Measurements from ENCODE around the gene CYTH3.
A peak's percentile ranks its signal among the peaks of the same experiment; 100 is the strongest.
"Not testable (repeated sequence)": the region's sequence is repeated elsewhere in the genome, so short reads cannot be mapped to it uniquely, and the experiment has no call there.

CYTH3 gene

GRCh38 chr7:6232534-6232933, 39.9 kb downstream of the CYTH3 start:
- TF ChIP-seq CTCF (IDR thresholded peaks at IDR 0.05; ENCODE audit: low read length, missing control alignments) = no peak
- no peak overlapping the region for H3K4me3 ChIP-seq (replicated peaks; ENCODE audit: low read depth, low read length)
- DNase-seq (ENCODE audit: low read depth) = no peak

- H3K4me3 ChIP-seq (replicated peaks; ENCODE audit: low read depth, low read length) = no peak overlapping the region
Measured at GRCh38 chr7:6232116-6232515, 40.3 kb downstream of the CYTH3 start.

GRCh38 chr7:6231184-6231583, 41.2 kb downstream of the CYTH3 start:
- TF ChIP-seq CTCF (IDR thresholded peaks at IDR 0.05; ENCODE audit: low read length, missing control alignments) = no peak
- no peak for DNase-seq (ENCODE audit: low read depth)
- H3K4me3 ChIP-seq (replicated peaks; ENCODE audit: low read depth, low read length) = no peak overlapping the region

More at GRCh38 chr7:6232116-6232515, 40.3 kb downstream of the CYTH3 start:
- DNase-seq (ENCODE audit: low read depth) = no peak
- TF ChIP-seq CTCF (IDR thresholded peaks at IDR 0.05; ENCODE audit: low read length, missing control alignments) = no peak

GRCh38 chr7:6229284-6229683, 43.1 kb downstream of the CYTH3 start:
- H3K4me3 ChIP-seq (replicated peaks; ENCODE audit: low read depth, low read length) = peak overlapping the region; percentile 13
- not testable (repeated sequence) for DNase-seq (ENCODE audit: low read depth)

GRCh38 chr7:6228361-6229229, 43.8 kb downstream of the CYTH3 start:
- TF ChIP-seq CTCF (IDR thresholded peaks at IDR 0.05; ENCODE audit: low read length, missing control alignments) = no peak
- peak overlapping the region; percentile 33 for H3K4me3 ChIP-seq (replicated peaks; ENCODE audit: low read depth, low read length)
- peak; percentile 81 for DNase-seq (ENCODE audit: low read depth)

- DNase-seq (ENCODE audit: low read depth) = peak; percentile 80
- H3K4me3 ChIP-seq (replicated peaks; ENCODE audit: low read depth, low read length) = no peak overlapping the region
- no peak for TF ChIP-seq CTCF (IDR thresholded peaks at IDR 0.05; ENCODE audit: low read length, missing control alignments)
Measured at GRCh38 chr7:6227294-6227846, 45.1 kb downstream of the CYTH3 start.

- no peak for TF ChIP-seq CTCF (IDR thresholded peaks at IDR 0.05; ENCODE audit: low read length, missing control alignments)
- peak; percentile 57 for DNase-seq (ENCODE audit: low read depth)
- H3K4me3 ChIP-seq (replicated peaks; ENCODE audit: low read depth, low read length) = no peak overlapping the region
Measured at GRCh38 chr7:6226194-6226799, 46.1 kb downstream of the CYTH3 start.

- not testable (repeated sequence) for H3K4me3 ChIP-seq (replicated peaks; ENCODE audit: low read depth, low read length); DNase-seq (ENCODE audit: low read depth)
Measured at GRCh38 chr7:6223411-6223810, 49.0 kb downstream of the CYTH3 start.

GRCh38 chr7:6223010-6223409, 49.4 kb downstream of the CYTH3 start:
- not testable (repeated sequence) for DNase-seq (ENCODE audit: low read depth)

More at GRCh38 chr7:6223010-6223409, 49.4 kb downstream of the CYTH3 start:
- H3K4me3 ChIP-seq (replicated peaks; ENCODE audit: low read depth, low read length) = not testable (repeated sequence)

Data from fibroblast of pulmonary artery (primary cell).